ENCODE results near the gene MIF4GD. TPM values are rescaled to one million over a fixed set of nuclear protein-coding genes. Genes with fewer than 3 reads are reported as not detected.

Gene MIF4GD
- total RNA-seq, 1 donor from 2014 or later, result 16.3 TPM

GRCh38 chr17:75244133-75244866, 26.7 kb downstream of the MIF4GD start:
- DNase-seq (ENCODE audit: low spot score, unreplicated experiment), result no peak
- Mint-ChIP-seq H3K9me3 (ENCODE audit: low read depth) (no peaks in the 10 kb centered on the region), H3K4me1 (ENCODE audit: low read depth) (no peaks in the 10 kb centered on the region), H3K27ac (no peak overlapping the region), H3K27me3 (no peaks in the 10 kb centered on the region), H3K36me3 (ENCODE audit: insufficient read depth) (peaks cover 13% of the 10 kb centered on the region), H3K4me3 (ENCODE audit: low read depth) (no peak overlapping the region)
- TF ChIP-seq CTCF (IDR thresholded peaks at IDR 0.05; ENCODE audit: unreplicated experiment), result no peak

DNA sequence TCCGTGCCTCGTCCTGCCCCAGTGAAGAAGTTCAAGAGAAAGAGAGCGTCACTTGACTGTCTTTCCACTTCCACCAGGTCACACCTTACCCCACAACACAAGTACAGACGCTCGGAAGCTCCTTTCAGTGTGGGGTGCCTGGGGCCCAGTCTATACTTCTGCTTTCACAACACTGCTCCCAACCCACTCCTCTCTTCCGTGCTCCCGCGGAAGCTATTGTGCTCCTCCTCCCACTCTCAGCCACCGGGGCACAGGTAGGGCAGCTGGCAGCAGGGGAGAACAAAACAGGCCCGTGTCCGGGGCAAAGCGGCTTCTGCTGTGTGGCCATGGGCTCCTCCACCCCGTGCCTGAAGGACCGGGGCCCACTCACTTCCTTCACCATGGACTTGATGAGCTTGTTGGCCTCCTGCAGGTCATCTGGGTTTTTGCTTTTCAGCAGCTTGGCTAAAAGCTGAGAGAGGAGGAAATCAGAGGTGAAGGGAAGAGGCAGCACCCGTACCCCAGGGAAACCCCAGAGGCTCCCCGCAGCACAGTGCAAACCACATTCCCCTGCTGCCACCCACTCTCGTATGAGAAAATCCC, 28.5 kb downstream of the MIF4GD start:
- H3K27ac Mint-ChIP-seq, result no peak overlapping the region
- H3K27me3 Mint-ChIP-seq, result no peaks in the 10 kb centered on the region
- no peak for TF ChIP-seq CTCF (IDR thresholded peaks at IDR 0.05; ENCODE audit: unreplicated experiment)
- no peaks in the 10 kb centered on the region for H3K9me3 Mint-ChIP-seq (ENCODE audit: low read depth)
- no peak overlapping the region for H3K4me3 Mint-ChIP-seq (ENCODE audit: low read depth)
- peaks cover 15% of the 10 kb centered on the region for H3K36me3 Mint-ChIP-seq (ENCODE audit: insufficient read depth)
- H3K4me1 Mint-ChIP-seq (ENCODE audit: low read depth), result no peaks in the 10 kb centered on the region
- DNase-seq (ENCODE audit: low spot score, unreplicated experiment), result no peak

GRCh38 chr17:75241996-75242460, 29.0 kb downstream of the MIF4GD start:
- no peak for TF ChIP-seq CTCF (IDR thresholded peaks at IDR 0.05; ENCODE audit: unreplicated experiment)

DNA sequence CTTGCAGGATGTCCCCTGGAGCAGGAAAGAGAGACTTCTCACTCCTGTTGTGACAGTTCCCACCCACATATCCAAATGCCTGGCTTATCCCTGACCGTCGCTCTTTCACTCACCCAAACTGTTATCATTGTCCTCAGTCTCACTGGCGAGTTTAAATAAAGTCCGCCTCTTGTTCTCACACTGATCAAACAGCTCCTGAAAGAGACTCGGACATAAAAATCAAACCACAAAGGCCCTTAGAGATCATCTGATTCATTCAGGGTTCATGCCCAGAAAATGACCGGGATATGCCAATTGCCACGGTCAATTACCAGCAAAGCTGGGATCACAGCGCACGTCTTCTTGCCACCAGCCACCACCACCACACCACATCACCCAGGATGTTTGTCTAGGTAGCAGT, 29.5 kb downstream of the MIF4GD start:
- Mint-ChIP-seq H3K36me3 (ENCODE audit: insufficient read depth) (peaks cover 15% of the 10 kb centered on the region), H3K27ac (no peak overlapping the region), H3K4me1 (ENCODE audit: low read depth) (no peaks in the 10 kb centered on the region), H3K4me3 (ENCODE audit: low read depth) (no peak overlapping the region), H3K27me3 (no peaks in the 10 kb centered on the region), H3K9me3 (ENCODE audit: low read depth) (no peaks in the 10 kb centered on the region)
- TF ChIP-seq CTCF (IDR thresholded peaks at IDR 0.05; ENCODE audit: unreplicated experiment), result no peak
- DNase-seq (ENCODE audit: low spot score, unreplicated experiment), result no peak

More at GRCh38 chr17:75241996-75242460, 29.0 kb downstream of the MIF4GD start:
- no peaks in the 10 kb centered on the region for H3K27me3 Mint-ChIP-seq
- peaks cover 15% of the 10 kb centered on the region for H3K36me3 Mint-ChIP-seq (ENCODE audit: insufficient read depth)
- no peaks in the 10 kb centered on the region for H3K4me1 Mint-ChIP-seq (ENCODE audit: low read depth)
- H3K4me3 Mint-ChIP-seq (ENCODE audit: low read depth), result no peak overlapping the region
- H3K9me3 Mint-ChIP-seq (ENCODE audit: low read depth), result no peaks in the 10 kb centered on the region
- no peak for DNase-seq (ENCODE audit: low spot score, unreplicated experiment)
- H3K27ac Mint-ChIP-seq, result no peak overlapping the region

GRCh38 chr17:75241143-75241430, 29.9 kb downstream of the MIF4GD start:
- Mint-ChIP-seq H3K36me3 (ENCODE audit: insufficient read depth) (peaks cover 15% of the 10 kb centered on the region), H3K4me3 (ENCODE audit: low read depth) (no peak overlapping the region), H3K27me3 (no peaks in the 10 kb centered on the region), H3K9me3 (ENCODE audit: low read depth) (no peaks in the 10 kb centered on the region), H3K4me1 (ENCODE audit: low read depth) (no peaks in the 10 kb centered on the region), H3K27ac (no peak overlapping the region)
- TF ChIP-seq CTCF (IDR thresholded peaks at IDR 0.05; ENCODE audit: unreplicated experiment), result no peak
- DNase-seq (ENCODE audit: low spot score, unreplicated experiment), result no peak
